GM12872 (cell line): ENCODE measurements around the gene KLHL40.
A peak's percentile ranks its signal among the peaks of the same experiment; 100 is the strongest.

ENCODE experiments used
- CTCF ChIP-seq: IDR thresholded peaks from 3 replicates; pipeline ENCODE4 v1.5.1; 2011; ENCODE audit warnings: low read depth, mild to moderate bottlenecking, low read length, moderate library complexity; ENCODE audit not compliant: insufficient read depth

Gene KLHL40

GRCh38 chr3:42658771-42659390 lies 26.5 kb upstream of the KLHL40 start:
- no peak for TF ChIP-seq CTCF

- no peak for TF ChIP-seq CTCF
These were observed 25.7 kb upstream of the KLHL40 start for GRCh38 chr3:42659451-42660130.

GRCh38 chr3:42660131-42660715 lies 25.1 kb upstream of the KLHL40 start:
- no peak for TF ChIP-seq CTCF

- TF ChIP-seq CTCF, result peak; percentile 24; the same call in 1 of the 3 replicates
These were observed 24.4 kb upstream of the KLHL40 start for GRCh38 chr3:42660898-42661297.

GRCh38 chr3:42661593-42662022 lies 23.7 kb upstream of the KLHL40 start:
- TF ChIP-seq CTCF, result no peak

- TF ChIP-seq CTCF, result no peak
These were observed 23.1 kb upstream of the KLHL40 start for GRCh38 chr3:42662037-42662812.
